ENCODE measurements around the gene DLGAP3.
"Not testable (repeated sequence)": the region's sequence is repeated elsewhere in the genome, so short reads cannot be mapped to it uniquely, and the experiment has no call there.

The DLGAP3 gene

GRCh38 chr1:34831721-34832246 is 97.7 kb downstream of the DLGAP3 start:
- no peak for DNase-seq

- no peak for DNase-seq
Observed at GRCh38 chr1:34829250-34829649, 100.2 kb downstream of the DLGAP3 start.

- DNase-seq: no peak
Observed at GRCh38 chr1:34828611-34829010, 100.8 kb downstream of the DLGAP3 start.

GRCh38 chr1:34827341-34827941 is 102.0 kb downstream of the DLGAP3 start:
- DNase-seq: no peak

- no peak for DNase-seq
Observed at GRCh38 chr1:34825455-34826091, 103.9 kb downstream of the DLGAP3 start.

- DNase-seq: no peak
Observed at GRCh38 chr1:34824817-34825454, 104.5 kb downstream of the DLGAP3 start.

- no peak for DNase-seq
Observed at GRCh38 chr1:34822202-34822601, 107.2 kb downstream of the DLGAP3 start.

GRCh38 chr1:34818862-34819261 is 110.6 kb downstream of the DLGAP3 start:
- DNase-seq: not testable (repeated sequence)

GRCh38 chr1:34816778-34817177 is 112.7 kb downstream of the DLGAP3 start:
- no peak for DNase-seq

- no peak for DNase-seq
Observed at GRCh38 chr1:34816332-34816731, 113.1 kb downstream of the DLGAP3 start.
